Right ventricle myocardium superior (tissue), 1 donor: ENCODE results near the gene ORC6. TPM values are rescaled to one million over a fixed set of nuclear protein-coding genes. Genes with fewer than 3 reads are reported as not detected.

Experiments used
- total RNA-seq: library from RNA; stranded (reverse); fragmentation: NEBNext Ultra II Directional; extraction: Animal tissue kit (Norgen Biotek cat#: 25700); gene quantifications from one replicate; pipeline ENCODE4 v1.2.1, GENCODE V29; 2021
- donor health status: DM: no; HTN: yes; CAD: no; lungs with severe emphysema.

ORC6 gene
- total RNA-seq, 1 donor from 2014 or later = 1.9 TPM

Other genes with a start within 250 kb of the ORC6 start
- 0.70 TPM for gene SHCBP1, start 68.3 kb upstream of the ORC6 start, total RNA-seq
- gene VPS35, start 481 bp upstream of the ORC6 start, total RNA-seq = 89.0 TPM
- gene MYLK3, start 58.7 kb downstream of the ORC6 start, total RNA-seq = 304 TPM
- gene C16orf87, start 141.5 kb downstream of the ORC6 start, total RNA-seq = 12.9 TPM
- 22.9 TPM for gene GPT2, start 194.7 kb downstream of the ORC6 start, total RNA-seq